NCI-H2227 treated with DMSO at 0.1 percent for 48 hours (cell line): ENCODE measurements around the gene PPT2.
"Not testable (repeated sequence)": the region's sequence is repeated elsewhere in the genome, so short reads cannot be mapped to it uniquely, and the experiment has no call there.

ENCODE experiments used
- DNase-seq: peaks from one replicate; lab custom pipeline; 2025; lab: John Stamatoyannopoulos, UW

The PPT2 gene

DNA sequence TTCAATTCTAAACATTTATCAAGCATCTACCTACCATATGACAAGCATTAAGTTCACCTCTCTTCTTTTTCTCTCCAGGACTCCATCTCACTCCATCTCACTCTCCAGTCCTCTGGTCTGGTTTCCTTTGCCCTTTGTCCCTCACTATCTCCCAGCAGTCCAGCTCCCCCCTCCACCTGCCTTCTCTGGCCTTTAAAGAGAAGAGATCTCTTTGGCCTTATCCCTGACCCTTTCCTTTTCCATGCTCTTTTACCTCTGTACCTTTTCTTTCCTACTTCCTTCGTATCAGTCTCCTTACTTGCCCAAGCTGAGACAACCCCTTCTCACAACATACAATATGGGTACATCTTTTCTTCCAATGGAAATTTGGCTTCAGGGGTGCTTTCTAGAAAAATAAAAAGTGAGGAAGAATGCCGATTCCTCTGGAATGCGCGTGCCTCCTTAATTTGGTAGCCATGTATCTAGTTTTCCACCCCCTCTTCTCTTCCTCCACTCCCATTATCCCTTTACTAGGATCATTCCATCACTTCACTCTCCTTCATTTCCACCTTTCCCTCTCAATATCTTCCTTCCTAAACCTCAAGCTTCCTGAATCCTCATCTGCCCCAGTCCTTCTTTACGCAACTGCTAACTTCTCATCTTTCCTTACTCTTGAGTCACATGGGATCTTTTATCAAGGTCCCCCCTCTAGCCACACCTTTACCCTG is 22.7 kb downstream of the PPT2 start:
- peak; percentile 57 for DNase-seq

DNA sequence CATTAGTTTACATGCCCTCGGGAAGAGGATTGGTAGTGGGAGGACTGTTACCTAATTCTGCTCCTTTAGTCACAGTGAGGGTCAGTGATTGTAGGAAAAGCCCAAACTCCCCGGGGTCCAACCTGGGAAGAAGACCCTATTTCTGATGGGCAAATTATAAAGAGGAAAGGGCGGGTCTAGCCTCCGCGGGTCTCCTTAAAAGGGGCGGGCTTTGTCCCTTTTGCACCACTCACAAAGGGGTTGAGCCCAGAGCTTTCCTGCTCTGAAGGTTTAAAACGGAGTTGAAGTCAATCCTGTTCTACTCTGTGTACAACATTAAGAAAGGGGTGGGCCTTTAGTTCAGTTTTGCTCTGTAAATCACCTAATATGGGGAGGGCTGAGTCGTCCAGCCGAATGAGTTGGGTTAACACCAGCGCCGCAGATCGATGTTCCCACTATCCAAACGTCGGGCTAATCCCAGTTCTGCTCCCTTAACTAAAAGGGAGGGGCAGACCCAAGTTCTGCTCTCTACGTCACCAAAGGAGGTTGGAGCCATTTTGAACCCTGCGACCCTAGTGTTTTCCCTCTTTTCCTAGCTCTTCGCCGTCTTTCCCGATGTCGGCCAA is 23.3 kb downstream of the PPT2 start:
- no peak for DNase-seq

DNA sequence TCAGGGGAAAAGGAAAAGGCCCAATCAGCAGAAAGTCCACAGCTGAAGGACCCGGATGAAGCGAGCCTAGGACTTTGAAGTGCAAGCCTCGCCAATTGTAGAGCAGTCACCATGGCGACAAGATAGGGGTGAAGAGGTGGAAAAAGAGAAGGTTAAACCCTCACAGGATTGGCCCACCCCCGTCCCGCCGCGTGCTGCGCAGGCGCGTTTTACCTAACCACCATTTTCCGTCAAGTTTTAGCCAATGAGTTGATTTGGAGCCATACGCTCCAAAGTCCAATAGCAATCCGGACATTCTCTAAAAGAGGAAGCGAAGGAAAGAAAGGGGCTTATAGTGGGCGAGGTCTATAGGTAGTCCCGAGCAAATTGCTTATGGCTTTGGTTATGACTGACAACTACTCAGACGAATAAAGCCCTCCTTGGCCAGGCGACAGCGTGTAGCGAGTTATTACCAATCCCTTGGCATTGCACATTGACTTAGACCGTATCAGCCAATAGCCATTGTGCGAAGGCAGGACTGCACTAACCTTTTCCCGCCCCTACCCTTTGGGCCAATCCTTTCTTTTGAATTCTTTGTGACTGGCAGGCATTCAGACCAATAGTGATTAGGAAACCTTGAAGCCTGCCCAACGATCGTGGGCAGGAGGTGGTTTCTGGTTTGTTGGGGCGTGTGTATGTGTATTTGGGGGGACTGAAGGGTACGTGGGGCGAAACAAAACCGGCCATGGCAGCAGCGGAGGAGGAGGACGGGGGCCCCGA is 24.0 kb downstream of the PPT2 start, which contains the start of gene RNF5:
Gene RNF5 (plus strand): TSS at position 618 of the 759 bp plus-strand sequence. CDS start 107 bp downstream, at position 725.
- DNase-seq, result peak; percentile 100

DNA sequence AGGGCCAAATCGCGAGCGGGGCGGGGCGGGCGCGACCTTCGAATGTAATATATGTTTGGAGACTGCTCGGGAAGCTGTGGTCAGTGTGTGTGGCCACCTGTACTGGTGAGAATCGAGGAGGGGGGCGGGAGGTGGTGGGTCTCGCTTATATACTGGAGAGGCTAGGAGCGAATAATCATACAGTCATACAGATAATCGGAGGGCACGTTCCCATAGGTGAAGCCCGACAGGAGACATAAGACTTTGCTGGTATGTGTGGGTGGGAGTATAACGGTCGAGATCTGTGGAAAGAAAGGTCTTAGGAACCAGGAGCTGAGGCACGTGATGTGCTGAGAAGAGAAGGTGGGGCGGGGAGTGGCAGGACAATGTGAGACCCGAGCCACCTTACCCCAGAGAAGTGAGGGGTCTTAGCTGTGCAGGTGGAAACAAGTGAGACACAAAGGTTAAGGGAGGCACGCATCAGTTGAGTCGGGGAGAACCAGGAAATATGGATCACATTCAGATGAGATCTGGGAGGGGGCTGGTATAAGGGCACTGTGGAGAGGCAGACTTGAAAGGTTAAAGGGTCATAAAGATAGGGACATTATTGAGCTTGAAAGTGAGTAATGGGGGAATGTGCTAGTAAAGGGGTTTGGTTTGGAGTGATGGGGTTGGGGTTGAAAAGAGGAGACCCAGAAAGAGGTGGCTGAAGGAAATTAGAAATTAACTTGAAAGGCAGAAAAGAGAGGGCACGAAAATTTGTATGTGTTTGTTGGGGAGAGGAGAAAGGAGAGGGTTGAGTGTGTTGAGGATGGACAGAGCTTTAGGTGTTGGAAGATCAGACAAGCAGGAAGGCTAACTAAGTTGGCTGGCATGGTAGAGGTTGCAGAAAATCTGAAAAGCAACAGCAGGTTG is 24.9 kb downstream of the PPT2 start:
- DNase-seq, result no peak

DNA sequence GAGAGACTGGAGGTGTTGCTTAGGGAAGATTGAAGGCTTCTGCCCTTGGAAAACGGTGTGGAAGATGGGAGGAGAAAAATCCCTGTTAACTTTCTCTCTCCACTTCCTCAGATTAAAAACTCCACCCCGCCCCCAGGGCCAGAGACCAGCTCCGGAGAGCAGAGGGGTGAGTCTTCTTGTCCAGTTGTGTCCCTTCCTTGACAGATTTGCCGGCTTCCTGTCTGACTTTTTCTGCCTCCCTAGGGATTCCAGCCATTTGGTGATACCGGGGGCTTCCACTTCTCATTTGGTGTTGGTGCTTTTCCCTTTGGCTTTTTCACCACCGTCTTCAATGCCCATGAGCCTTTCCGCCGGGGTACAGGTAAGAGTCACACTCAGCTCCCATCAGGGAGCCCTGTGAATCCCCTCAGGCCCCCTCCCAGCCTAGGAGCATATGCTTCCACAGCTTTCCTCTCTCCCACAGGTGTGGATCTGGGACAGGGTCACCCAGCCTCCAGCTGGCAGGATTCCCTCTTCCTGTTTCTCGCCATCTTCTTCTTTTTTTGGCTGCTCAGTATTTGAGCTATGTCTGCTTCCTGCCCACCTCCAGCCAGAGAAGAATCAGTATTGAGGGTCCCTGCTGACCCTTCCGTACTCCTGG is 25.9 kb downstream of the PPT2 start:
- no peak for DNase-seq

DNA sequence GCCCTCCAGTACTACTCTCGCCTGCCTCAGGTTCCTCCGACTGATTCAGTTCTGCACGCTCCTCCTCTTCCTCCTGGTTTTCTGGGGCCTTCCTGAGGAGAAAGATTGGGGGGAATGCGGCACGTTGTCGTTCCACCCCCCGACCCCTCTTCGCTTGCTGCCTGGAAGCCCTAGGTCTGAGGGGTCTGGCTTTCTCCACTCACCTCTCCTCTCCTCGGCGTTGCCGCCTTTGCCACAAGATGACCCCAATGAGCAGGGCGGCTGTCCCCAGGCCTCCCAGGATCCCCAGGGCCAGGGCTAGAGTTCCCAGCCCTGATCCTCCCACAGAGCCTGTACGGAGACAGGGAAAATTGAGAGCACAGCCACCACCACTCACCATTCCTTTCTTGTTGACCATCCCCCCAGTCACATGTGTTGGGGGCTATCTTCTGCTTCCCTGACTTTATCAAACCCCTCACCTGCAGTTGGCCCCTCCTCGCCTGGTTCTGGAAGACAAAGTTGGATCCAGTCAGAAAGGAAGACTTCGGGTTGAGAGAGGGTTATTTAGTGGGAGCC is 27.3 kb downstream of the PPT2 start:
- no peak for DNase-seq

DNA sequence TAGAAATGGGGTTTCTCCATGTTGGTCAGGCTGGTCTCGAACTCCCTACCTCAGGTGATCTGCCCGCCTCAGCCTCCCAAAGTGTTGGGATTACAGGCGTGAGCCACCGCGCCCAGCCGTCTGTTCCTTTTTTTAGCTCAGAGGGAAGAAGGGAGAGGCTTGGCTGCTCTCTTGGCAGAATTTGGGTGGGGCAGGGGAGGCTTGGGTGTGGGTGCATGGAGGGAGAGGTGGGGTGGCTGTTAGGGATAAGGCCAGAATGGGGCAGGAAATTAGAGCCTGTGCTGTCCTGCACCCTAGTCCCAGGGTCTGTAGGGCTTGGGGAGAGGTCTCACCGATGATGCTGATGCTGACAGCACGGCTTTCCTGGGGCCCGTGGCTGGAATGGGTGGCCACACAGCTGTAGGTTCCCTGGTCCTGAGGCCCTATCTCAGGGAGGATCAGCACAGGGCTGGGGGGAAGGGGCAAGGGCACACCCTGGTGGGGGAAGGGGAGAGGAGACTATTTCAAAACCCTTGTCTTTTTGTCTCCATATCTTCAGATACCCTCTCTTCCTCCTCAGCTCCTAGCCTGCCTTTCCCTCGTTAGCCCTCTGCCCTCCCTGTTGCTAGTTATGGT is 28.1 kb downstream of the PPT2 start:
- DNase-seq, result no peak

DNA sequence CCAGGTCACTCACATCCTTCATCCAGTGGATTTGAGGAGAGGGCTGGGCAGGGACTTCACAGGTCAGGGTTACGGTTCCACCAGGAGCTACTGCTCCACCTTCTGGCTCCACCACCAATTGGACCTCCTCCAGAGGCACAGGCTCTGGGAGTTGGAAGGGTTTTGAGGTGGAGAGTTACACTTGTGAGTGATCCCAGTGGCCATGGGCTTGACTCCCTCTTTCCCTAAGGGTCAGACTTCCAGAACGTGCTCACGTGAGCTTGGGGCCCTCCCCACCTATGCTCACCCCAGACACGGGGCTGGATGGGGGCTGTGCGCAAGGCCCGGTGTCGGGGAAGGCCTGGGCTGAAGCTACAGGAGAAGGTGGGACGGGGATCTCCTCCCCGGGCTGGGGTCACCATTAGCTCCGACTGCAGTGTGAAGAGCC is 28.6 kb downstream of the PPT2 start:
- DNase-seq, result no peak

DNA sequence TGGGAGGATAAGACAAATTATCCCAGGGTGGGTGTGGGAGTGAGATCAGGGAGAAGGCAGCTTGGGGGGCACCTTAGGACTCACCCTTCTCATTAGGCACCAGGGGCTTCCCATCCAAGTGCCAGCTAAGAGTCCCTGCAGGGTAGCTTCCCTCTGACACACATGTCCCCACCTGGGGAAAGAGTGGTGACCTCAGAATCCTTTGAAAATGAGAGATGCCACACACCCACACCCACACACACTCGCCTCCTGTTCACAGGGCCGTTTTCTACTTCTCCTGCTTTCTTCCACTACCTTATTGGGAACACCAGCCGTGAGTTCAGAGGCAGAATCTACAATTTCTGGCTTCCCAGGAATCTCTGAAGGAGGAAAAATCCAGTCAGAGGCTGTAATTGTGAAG is 29.1 kb downstream of the PPT2 start:
- no peak for DNase-seq

DNA sequence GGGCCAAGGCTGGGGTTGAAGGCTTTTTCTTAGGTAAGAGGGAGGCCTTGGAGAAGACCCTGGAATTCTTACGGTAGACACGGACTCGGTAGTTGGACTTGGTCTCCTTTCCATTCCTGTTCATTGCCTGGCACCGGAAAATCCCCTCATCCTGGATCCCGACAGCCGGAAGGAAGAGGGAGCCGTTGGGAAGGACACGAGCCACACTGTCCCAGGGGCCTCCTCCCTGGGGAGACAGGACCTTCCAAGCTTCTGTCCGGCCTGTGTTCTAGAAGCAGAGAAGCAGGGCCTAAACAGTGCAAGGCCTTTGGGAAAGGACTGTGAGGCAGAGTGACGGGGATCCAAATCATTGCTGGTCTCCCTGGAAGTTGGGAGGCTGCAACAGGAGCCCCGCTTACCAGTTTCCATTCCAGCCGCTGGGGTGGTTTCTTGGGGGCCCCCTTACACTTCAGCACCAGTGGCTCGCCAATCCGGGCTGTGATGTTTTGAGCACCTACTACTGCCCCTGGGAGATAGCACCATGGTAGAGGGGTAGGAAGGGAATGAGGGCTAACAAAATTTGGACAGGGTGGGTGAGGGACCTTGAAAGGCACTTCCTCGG is 29.6 kb downstream of the PPT2 start:
- no peak for DNase-seq

DNA sequence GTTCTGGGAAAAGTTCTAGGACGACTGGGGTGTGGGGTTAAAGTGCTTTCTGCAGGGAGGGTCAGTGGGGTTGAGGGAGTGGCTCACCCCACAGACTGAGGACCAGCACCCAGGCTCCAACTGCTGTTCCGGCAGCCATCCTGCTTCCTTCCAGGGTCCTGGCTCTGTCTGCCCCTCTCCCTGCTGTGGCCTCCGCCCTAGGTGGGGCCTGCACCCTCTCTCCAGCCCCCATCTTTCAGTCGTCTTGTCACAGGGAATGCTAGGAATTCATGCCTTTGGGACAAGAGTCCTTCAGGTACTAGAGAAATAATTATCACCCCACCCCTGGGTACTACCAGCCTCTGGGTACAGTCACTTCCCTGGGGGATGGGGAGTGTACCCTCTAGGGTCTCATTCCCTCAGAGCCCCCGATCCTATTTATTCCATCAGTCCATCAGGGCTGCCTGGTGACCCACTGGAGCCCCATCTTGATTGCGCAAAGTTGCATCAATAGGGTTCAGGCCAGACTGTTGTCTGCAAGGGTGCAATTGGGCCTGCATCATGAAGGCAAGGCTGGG is 30.2 kb downstream of the PPT2 start, which contains the start of gene AGER:
Gene AGER (minus strand): TSS at position 170 of the 557 bp plus-strand sequence. CDS start 31 bp downstream, at position 139.
- DNase-seq, result no peak

DNA sequence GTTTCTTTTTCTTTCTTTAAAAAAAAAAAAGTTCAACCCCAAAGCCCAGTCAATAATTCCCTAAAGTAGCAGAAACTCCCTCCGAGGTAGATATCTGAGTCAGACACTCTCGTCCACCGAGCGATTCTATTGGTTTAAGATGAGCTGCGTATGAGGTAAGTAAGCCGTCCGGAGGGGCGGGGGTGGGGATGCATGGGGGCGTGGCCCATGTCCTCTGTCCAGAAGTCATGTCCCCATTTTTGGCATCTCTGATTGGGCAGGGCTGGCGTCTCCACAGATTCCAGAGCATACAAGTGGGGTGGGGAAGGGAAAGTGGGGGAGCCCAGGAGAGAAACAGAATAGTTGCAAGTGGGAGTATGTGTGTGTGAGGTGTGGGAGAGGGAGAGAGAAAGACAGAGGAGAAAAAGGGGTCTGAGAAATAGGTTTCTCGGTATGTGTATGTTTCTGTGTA is 31.8 kb downstream of the PPT2 start:
- peak; percentile 35 for DNase-seq

DNA sequence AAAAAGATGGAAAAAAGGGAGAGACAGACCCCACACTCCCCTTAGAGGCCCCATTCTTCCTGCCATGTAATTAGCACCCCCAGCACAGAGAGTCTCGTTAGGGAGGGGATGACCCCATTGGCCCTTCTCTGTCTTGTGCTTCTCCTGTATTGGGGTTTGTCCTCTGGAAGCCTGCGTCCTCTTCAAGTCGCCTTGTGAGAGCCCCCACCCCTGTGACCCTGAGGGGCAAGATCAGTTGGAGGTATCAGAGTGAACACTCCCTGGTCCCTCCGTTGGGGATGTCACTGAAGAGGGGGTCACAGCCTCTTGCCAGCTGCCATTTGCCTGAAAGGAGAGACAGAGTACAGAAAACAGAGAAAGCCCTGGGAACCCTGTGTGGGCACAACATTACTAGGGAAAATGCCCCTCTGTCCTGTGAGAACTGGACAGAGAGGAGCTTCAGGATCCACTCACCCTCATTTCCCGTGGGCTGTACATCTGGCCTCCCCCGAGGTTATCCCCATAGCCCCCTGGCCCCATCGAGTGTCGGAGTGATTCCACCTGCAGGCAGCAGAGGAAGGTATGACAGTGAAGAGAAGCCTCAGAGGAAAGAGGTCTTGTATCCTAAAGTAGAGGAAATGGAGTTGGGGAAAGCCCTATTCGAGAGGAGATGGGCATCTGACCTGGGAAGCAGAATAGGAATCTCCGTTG is 32.4 kb downstream of the PPT2 start:
- not testable (repeated sequence) for DNase-seq

DNA sequence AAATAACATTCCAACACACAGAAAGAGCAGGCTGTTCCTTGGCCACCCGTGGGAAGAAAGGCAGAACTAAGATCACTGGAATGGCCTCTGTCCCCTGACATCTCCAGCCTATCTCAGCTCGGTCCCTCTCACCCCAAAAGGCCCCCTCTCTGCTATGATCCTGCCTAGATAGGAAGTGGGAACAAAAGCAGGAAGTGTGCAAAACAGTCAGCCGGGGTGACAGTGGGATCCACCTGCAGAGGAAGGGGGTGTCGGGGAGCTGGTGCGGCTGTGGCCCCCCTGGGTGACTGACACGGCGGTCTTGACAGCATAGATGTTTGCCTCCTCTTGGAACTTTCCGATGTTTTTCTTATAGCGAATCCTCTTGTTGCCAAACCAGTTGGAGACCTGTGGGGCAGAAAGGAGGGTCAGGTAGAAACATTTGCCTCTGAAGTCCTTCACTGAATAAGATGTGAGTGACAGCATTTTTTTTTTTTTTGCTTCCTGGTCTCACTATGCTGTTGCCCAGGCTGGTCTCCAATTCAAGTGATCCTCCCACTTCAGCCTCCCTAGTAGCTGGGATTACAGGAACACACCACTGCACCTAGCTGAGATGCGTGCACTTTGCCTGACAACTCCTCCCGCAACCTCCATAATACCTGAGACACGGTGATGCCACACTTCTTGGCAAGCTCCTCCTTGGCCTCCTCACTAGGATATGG is 33.2 kb downstream of the PPT2 start:
- no peak for DNase-seq

DNA sequence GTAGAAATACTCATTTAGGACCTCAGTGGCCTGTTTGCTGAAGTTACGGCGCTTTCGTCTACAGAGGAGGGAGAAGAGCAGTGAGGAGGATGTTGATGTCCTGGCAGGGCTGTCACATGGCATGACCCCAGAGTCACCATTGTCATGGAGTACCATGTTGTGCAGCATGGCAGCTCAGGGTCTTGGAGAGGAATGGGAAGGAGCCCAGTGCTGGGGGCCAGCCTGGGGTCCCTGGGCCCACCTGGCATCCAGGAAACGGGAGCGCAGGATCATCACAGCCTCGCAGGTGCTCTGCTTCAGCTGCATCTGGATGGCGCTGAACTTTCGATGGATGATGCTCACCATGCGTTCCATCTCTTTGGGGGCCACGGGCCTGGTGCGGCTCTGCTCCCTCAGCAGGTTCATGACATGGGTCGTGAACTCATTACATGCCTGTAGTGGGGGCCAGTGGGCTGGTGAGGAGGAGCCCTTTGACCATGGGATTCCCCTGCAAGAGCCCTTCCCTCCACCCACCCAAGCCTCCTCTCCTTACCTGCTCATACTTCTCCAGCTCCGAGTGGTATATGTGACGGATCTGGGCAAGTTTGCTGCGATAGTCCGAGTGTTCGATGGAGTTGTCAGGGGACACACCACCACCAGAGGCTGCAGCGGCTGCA is 33.9 kb downstream of the PPT2 start:
- not testable (repeated sequence) for DNase-seq

DNA sequence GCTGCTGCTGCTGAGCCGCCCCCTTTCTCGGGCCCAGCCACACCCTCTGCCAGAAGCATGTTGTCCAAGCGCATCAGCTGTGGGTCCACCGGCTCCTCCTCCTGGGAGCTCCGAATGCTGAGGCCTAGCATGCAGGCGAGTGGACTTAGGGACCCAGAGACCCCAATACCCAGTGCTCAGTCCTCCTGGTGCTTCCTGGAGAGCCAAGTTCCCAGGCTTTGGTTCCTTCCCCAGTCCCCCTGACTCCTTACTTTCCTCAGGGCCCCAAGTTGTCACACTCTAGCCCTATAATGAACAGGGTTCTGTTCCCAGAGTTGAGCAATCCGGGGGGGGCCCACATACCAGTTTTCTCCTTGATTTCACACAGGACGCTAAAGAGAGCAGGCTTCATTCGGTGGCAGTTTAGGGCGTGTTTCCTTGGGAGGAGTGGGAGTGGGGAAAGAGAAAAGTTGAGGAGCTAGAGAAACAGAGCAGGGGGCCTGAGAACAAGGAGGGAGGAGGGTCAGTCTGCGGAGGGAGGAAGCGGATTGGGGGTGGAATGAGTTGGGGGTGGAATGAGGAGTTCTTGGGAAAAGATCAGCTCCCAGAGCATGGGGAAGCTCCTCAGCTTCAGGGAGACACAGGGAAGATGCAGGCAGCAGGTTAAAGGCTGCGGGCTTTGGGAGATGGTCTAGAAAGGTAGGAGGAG is 34.6 kb downstream of the PPT2 start:
- peak; percentile 2 for DNase-seq

DNA sequence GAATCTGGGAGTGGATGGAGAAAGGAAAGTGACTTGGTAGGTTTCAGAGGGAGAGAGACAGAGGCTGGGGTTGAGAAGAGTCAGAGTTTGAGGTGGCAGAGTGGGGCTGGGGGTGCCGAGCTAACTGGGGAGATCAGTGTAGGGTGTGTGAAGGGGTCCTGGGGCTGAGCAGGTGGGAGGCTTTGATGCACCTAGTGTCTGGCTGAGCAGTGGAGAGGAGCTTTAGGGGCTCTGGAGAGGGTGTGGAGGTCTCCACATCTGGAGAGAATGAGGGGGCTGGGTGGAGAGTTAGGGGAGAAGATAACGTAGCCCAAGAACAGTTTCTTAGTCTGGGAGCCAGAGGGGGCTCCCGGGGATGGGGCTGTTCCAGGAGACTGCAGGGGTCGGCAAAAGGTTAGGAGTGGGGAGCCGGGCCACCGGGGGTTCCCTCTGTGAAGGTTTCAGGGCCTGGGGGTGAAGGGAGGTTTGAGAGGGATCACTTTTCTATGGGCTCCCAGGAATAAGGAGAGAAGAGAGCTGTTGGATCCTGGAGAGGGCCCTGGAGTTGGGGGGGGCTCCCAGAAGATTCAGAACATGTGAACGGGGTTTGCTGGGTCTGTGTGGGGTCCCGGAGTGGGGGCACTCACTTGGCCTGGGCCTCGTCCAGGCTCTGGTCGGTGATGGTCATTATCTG is 35.3 kb downstream of the PPT2 start:
- no peak for DNase-seq
